IPS-NIHi7 (cell line): ENCODE measurements around the gene FCHSD1.

ENCODE experiments used
- DNase-seq: peaks from one replicate; pipeline ENCODE4 v3.0.0; 2012; ENCODE audit warnings: mixed read lengths; ENCODE audit errors: extremely low spot score

The FCHSD1 gene

GRCh38 chr5:141650851-141651727, at the start of gene FCHSD1:
Gene FCHSD1, minus strand, starts transcription at chr5:141651418. Its CDS starts 50 bp downstream, at chr5:141651368.
- DNase-seq: peak; percentile 100

- DNase-seq: no peak
Measured at GRCh38 chr5:141697586-141697985, 46.4 kb upstream of the FCHSD1 start.

GRCh38 chr5:141696431-141696830, 45.2 kb upstream of the FCHSD1 start:
- no peak for DNase-seq

- DNase-seq: no peak
Measured at GRCh38 chr5:141695627-141696215, 44.5 kb upstream of the FCHSD1 start.

- DNase-seq: no peak
Measured at GRCh38 chr5:141694479-141694878, 43.3 kb upstream of the FCHSD1 start.

GRCh38 chr5:141692919-141693725, 41.9 kb upstream of the FCHSD1 start:
- no peak for DNase-seq

GRCh38 chr5:141692533-141692888, 41.3 kb upstream of the FCHSD1 start:
- DNase-seq: no peak

- DNase-seq: peak; percentile 82
Measured at GRCh38 chr5:141691867-141692532, 40.8 kb upstream of the FCHSD1 start.

GRCh38 chr5:141691286-141691866, 40.2 kb upstream of the FCHSD1 start:
- no peak for DNase-seq

GRCh38 chr5:141686648-141687416, 35.6 kb upstream of the FCHSD1 start:
- DNase-seq: peak; percentile 64

GRCh38 chr5:141685591-141685990, 34.4 kb upstream of the FCHSD1 start:
- DNase-seq: no peak

GRCh38 chr5:141683596-141684141, 32.5 kb upstream of the FCHSD1 start:
- no peak for DNase-seq

GRCh38 chr5:141681695-141682641, 30.8 kb upstream of the FCHSD1 start, which contains the start of gene ARAP3:
Gene ARAP3, minus strand, starts transcription at chr5:141682230. Its CDS starts 1,744 bp downstream, at chr5:141680486.
- peak; percentile 75 for DNase-seq

GRCh38 chr5:141681295-141681694, 30.1 kb upstream of the FCHSD1 start:
- no peak for DNase-seq

- DNase-seq: peak; percentile 88
Measured at GRCh38 chr5:141680751-141681201, 29.6 kb upstream of the FCHSD1 start.

GRCh38 chr5:141680178-141680577, 29.0 kb upstream of the FCHSD1 start:
- DNase-seq: no peak

GRCh38 chr5:141677415-141677814, 26.2 kb upstream of the FCHSD1 start:
- peak; percentile 65 for DNase-seq

- no peak for DNase-seq
Measured at GRCh38 chr5:141675672-141676071, 24.5 kb upstream of the FCHSD1 start.

- peak; percentile 70 for DNase-seq
Measured at GRCh38 chr5:141674747-141675146, 23.5 kb upstream of the FCHSD1 start.
